HG03103 (cell line): ENCODE results near the gene MUC6.

ENCODE experiments used
- ATAC-seq: cut with Tn5 transposase; IDR thresholded peaks from one replicate; pipeline ENCODE4 v1.9.1; 2021; ENCODE audit warnings: low read depth; ENCODE audit not compliant: unreplicated experiment

MUC6 gene

GRCh38 chr11:1036303-1036923, at the start of gene MUC6:
TSS of gene MUC6 (minus strand) at chr11:1036718. CDS start at chr11:1036655, 63 bp downstream.
- no peak for ATAC-seq

GRCh38 chr11:1085440-1086170, 49.1 kb upstream of the MUC6 start:
- ATAC-seq = no peak

- ATAC-seq = no peak
These were observed 48.3 kb upstream of the MUC6 start for GRCh38 chr11:1084561-1085439.

DNA sequence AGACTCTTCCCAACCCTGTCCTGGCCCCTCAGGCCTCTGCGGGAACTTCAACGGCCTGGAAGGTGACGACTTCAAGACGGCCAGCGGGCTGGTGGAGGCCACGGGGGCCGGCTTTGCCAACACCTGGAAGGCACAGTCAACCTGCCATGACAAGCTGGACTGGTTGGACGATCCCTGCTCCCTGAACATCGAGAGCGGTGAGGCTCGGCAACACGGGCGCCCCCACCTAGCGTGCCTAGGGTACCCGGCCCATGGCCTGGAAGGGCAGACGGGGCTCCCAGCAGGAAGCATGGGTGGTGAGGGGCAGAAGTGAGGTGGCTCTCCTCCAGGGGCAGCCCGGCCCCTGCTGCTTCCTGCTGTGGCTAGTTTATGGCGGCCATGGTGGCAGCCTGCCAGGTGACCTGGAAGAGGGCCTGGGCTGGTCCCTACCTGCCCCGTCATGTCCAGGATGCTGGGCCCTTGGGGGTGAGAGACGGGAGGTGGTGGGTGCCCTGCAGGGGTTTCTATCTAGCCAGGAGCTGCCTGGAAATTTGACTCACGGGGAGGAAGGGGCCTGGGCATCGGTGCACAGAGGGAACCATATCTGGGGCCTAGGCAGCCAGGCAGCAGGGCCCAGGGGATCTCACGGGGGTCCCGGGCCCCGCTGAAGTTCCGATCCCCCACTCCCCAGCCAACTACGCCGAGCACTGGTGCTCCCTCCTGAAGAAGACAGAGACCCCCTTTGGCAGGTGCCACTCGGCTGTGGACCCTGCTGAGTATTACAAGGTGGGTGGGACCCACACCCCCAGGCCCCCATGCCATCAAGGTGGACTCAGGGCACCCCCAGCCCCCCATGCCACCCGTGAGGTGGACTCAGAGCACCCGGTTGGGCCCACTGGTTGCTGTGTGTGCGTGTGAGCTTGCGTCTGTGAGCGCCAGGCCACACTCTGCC, 47.4 kb upstream of the MUC6 start:
- no peak for ATAC-seq

GRCh38 chr11:1082728-1083620, 46.5 kb upstream of the MUC6 start:
- no peak for ATAC-seq

- no peak for ATAC-seq
These were observed 45.8 kb upstream of the MUC6 start for GRCh38 chr11:1082346-1082727.

DNA sequence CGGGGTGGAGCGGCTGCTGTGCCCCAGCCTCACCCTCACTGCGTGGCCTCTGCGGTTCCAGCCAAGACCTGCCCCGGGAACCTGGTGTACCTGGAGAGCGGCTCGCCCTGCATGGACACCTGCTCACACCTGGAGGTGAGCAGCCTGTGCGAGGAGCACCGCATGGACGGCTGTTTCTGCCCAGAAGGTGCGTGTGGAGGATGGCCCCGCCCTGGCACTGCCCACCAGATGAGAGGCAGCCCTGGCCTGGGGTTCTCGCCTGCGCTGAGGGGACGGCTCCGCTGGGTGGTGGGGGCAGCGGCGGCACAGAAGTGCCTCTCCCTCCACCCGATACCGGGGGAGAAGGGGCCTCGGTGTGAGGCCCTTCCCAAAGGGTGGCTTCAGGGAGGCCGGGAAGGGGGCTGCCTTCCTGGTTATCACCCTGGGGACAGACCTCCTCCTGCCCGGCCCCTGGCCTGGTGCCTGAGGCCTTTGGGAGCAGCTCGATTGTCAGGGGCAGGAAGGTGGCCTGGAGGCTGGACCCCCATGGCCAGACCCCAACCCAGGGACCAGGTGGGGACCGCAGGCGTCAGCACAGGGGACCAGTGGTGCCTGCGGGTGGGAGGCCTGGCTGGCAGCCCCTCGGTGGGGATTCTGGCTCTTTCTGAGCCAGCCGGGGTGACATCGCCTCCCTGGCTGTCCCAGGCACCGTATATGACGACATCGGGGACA, 45.2 kb upstream of the MUC6 start:
- no peak for ATAC-seq

DNA sequence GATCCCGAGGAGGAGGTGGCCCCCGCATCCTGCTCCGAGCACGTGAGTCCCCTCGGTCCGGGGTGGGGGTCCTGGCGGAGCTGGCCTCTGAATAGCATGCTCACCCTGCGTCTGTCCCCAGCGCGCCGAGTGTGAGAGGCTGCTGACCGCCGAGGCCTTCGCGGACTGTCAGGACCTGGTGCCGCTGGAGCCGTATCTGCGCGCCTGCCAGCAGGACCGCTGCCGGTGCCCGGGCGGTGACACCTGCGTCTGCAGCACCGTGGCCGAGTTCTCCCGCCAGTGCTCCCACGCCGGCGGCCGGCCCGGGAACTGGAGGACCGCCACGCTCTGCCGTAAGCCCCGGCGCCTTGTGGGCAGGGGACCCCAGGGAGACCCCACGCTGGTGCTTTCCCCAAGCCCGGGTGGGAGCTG, 41.7 kb upstream of the MUC6 start:
- no peak for ATAC-seq

DNA sequence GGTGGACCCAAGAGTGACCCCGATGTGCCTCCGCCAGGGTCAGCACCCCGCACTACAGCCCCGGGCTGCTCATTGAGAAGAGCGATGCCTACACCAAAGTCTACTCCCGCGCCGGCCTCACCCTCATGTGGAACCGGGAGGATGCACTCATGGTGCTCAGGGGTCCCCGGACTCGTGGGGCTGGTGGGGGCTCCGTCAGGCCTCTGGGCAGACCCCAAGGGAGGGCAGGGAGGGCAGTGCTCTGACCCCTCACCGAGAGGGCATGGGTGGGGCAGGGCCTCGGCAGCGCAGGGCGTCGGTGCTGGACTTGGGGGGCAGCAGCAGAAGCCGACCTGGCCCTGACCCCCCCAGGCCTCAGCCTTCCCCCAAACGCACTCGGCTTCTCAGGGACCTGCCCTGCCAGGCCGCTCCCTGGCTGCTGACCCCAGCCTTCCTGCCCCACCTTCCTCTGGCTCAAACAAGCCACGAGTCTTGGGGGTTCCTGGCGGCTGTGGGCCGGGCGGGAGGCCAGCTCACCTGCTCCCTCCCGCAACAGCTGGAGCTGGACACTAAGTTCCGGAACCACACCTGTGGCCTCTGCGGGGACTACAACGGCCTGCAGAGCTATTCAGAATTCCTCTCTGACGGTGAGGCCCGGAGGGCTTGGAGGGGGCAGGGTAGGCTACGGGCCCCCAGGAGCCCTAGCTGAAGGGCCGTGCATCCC, 41.0 kb upstream of the MUC6 start:
- ATAC-seq = no peak

- ATAC-seq = no peak
These were observed 40.5 kb upstream of the MUC6 start for GRCh38 chr11:1077033-1077416.

GRCh38 chr11:1076061-1076665, 39.6 kb upstream of the MUC6 start:
- ATAC-seq = no peak

- no peak for ATAC-seq
These were observed 38.9 kb upstream of the MUC6 start for GRCh38 chr11:1075341-1075911.

DNA sequence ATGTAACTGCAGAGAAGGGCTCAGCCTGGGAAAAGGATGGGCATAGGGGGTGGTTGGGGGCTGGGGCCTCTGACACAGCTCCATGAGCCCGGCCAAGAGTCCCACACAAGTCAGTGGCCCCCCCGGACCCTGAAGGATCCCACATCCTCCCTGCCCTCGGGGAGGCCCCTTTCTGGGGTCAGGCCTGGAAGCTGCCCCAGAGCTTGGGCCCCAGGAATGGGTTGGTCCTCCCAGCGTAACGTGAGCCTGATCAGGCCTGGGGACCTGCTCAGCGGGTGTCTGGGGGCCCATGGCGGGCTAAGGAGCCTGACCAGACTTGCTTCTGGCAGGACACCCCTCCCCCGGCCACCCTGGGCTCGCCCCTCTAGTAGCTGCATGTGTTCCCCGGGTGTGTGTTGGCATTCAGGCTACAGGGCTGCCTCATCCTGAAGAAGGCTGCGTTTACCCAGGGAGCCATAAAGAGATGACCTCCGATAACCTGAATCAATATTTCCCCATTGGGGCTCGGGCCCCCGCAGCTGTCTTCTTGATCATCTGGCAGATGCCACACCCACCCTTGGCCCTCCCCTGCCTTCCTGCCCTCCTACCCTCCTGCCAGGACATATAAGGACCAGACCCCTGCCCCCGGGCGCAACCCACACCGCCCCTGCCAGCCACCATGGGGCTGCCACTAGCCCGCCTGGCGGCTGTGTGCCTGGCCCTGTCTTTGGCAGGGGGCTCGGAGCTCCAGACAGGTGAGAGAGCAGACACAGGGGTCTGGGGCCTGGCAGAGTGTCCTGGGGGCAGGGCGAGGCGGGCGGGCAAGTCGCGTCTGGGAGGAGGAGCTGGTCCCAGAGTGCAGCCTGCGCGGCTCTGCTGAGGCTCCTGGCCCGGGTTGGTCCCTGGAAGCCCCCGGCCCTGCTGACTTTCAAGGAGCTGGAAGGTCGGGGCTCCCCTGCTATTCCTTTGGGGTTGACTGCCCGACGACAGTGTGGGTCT, 38.0 kb upstream of the MUC6 start, which contains the start of gene MUC2:
TSS of gene MUC2 (plus strand) at position 631 of the 978 bp plus-strand sequence.
- ATAC-seq = no peak

DNA sequence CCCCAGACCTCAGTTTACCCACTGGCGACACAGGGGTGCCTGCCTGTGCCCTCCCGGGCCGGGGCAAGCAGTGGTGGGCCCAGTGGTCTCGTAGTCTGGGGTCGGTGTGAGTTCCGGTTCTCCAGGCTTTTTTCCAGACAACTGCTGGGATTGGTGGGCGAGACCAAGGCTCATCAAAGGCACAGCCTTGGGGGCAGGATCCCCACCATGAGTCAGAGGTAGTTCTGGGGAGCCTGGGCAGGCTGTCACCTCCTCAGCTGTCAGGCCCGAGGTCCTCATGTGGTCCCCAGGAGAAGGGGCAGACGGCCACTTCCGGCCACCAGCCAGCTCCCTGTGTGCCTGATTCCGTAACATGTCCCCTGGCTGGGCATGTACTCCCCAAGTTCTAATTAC, 37.3 kb upstream of the MUC6 start:
- no peak for ATAC-seq

- ATAC-seq = no peak
These were observed 36.8 kb upstream of the MUC6 start for GRCh38 chr11:1073261-1073724.

GRCh38 chr11:1072821-1073231, 36.3 kb upstream of the MUC6 start:
- no peak for ATAC-seq
